Measurements from ENCODE around the gene PANK3.
"Not testable (repeated sequence)": the region's sequence is repeated elsewhere in the genome, so short reads cannot be mapped to it uniquely, and the experiment has no call there.

Gene PANK3

DNA sequence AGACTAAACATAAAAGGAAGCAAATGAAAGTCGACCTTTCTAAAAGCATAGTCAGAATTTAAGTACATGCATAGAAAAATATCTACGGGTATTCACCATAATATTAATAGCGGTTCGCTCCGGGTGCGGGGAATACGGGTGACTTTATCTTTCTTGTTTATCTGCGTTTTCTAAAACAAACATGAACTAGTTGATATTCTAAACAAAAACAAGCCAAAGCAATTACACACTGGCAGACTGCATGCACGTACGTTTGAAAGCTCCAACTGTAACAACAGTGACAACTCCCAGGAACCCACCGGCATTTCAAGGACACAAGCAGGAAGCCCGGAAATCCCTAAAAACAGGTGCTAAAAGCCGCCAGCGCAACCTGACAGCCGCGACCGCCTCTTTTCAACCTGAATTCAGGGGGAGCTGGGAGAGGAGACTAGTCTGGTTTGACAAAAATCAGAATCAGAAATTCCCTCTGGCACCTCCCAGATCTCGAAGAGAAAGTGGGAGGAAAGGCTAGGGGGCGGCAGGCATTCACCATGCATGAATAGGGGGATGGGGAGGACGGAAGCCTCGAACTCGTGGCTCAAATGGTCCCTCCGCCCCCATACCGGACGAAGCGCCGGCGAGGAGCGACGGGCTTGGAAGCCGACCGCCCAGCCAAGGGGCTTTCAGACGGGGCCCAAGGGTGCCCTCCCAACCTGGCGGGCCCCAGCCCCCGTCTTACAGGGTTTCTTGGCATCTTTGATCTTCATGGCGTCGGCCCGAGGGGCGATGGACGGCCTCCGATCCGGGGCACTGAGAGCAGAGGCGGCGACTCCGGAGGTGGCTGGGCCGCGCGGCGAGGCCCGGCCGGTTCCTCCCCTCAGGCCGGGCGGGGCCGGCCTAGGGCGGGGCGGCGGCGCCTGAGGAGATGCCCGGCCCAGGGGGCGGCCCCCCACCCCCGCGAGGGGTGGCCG is at the start of gene PANK3:
Gene PANK3, minus strand, starts transcription at position 831 of the 950 bp plus-strand sequence. Its CDS starts 85 bp downstream, at position 746.
- no peak for DNase-seq (ENCODE audit: low spot score)

DNA sequence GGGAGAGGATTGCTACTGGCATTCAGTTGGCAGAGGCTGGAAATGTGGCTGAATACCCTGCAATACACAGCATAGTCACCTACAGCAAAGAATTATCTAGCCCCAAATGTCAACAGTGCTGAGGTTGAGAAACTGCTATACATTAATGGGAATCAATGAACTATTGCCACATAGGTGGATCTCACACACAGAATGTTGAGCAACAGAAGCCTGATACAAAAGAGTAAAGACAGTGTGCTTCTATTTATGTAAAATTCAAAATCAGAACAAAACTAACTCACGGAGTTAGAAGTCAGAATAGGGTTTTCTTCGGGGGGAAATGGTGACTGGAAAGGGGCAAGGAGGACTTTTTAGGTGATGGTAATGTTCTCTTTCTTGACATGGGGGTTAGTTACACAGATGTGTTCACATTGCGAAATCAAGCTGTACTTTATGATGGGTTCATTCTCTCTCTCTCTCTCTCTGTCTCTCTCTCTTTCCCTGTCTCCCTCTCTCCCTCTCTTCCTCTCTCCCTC is 45.7 kb upstream of the PANK3 start:
- no peak for DNase-seq (ENCODE audit: low spot score)

DNA sequence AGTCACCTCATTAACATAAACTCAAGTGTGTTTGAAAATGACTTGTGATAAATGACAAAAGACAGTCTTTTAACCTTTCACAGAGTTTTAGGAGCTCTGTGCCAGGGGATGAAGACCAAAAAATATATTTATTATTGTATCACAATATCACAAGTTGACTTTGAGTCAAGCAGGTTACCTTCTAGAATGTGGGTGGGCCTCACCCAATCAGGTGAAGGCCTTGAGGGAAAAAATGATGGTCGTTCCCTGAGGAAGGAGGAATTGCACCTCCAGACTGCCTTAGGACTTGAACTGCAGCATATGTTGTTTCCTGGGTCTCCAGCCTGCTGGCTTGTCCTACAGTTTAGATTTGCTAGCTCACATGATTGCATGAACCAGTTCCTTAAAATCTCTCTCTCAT is 41.6 kb upstream of the PANK3 start:
- no peak for DNase-seq (ENCODE audit: low spot score)

DNA sequence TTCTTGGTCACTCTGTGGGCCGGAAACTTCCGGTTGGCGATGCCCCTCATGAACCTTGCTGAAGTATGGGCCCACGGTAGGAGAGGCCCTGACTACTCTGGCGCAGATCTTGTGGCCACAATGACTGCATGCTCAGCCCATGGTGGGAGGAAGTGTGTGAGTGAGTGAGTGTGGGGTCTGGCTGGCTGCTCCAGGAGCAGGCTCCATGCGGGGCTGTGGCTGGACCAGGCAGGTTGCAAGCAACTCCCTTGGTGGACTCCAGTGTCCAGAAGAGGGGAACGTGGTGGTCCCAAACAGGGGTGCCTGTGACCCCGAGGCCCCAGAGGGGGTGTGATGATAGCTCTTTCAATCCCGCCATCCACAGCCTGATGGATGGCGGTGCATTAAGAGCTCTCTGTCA is 35.5 kb upstream of the PANK3 start:
- no peak for DNase-seq (ENCODE audit: low spot score)

DNA sequence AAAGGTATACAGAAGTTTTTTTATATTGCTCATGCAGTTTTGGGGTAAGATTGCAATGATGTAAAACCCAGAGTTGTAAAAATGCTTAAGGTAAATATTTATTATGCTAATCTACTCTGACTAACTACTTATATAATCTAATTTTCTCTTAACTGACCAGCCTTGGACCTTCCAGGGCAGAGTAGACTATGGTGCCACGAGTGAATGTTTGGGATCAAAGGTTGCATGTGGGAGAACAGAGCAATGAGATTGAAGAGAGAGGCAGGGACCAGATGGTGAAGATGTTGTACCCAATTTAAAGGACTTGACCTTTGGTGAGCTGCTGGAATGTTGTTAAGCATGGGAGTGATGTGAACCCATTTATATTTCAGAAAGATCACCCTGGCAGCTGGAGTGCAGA is 34.8 kb upstream of the PANK3 start:
- no peak for DNase-seq (ENCODE audit: low spot score)

DNA sequence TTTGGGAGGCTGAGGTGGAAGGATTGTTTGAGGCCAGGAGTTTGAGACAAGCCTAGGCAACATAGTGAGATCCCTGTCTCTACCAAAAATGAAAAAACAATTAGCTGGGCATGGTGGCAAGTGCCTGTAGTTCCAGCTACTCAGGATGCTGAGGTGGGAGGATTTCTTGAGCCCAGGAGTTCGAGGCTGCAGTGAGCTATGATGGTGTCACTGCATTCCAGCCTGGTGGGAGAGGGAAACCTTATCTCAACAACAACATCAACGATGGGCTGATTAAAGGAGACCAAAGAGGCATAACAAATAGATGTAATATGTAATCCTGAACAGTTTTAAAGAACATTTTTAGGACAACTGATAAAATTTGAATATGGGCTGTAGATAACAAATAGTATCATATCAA is 34.2 kb upstream of the PANK3 start:
- no peak for DNase-seq (ENCODE audit: low spot score)

DNA sequence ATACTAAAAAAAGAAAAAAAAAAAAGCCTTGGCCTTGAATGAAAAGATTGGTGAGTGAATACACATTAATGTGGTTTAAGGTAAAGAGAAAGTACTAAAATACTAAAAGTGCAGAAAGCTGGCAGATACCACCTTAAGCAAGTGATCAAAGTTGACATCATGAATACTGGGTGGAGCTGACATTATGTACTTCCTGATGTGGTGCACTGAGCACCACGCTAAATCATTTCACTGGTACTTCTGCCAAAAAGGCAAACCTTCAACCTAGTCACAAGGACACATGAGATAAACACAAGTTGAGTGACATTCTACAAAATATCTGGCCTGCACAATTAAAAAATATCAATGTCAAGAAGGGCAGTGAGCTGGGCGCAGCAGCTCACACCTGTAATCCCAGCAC is 33.8 kb upstream of the PANK3 start:
- no peak for DNase-seq (ENCODE audit: low spot score)

DNA sequence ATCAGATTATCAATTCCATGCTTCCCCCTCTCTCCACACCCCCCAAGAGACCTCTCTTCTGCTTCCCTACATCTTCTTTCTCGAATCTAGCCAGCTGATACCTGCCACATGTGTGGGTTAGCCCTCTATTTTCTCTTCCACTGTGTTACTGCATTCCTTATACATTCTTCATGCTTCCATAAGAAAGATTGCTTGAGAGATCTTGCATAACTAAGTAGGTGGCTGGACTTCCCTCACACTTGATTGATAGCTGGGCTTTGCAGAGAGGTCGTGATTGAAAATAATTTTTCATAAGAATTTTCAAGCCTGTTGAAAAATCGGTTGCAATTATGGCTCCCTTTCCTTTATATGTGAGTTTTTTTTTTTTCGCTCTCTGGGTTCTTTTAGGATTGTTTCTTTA is 33.0 kb upstream of the PANK3 start:
- no peak for DNase-seq (ENCODE audit: low spot score)

DNA sequence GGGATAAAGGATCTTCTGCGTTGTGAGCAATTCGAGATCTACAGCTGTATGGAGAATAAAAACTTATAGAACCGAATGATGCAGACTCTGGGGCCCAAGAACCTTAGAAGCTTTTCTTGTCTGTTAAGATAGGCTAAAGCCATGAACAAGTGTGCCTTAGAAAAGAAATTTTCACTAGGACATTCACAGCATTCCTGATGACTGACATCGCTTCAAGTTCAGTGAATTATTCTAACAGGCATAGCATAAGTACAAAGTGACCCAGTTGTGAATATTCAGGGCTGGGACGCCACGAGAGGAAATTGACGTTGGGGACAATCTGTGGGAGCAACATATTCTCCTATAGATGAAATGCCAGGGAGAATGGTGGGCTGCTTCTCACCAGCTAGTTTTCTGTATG is 32.0 kb upstream of the PANK3 start:
- DNase-seq (ENCODE audit: low spot score), result no peak

DNA sequence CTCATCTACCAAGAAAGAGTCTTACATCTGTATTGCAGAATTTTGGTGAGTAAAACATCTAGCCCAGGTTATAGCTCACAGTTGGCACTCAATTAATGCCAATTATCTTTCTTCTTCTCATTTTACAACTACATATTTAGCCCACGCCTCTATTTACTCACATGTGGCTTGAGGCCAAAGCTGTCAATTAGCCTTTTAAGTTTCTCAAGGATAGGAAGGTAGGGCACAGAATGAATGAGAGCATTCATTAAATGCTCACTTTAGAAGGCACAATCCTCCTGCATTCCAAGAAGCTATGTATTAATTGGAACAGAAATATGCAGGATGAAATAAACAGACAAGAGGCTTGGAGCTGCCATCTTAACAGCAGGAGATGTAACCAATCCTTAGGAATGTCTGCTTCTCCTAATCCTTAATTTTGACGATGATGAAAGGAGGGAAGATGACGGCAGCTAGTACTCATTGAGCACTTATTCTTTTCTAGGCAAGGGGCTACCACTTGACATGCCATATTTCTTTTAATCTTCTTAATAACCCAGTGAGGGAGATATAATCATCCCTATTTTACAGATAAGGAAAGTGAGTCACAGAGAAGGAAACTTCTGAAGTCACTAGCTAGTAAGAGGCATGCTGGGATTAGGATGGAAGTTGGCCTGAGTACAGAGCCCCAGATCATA is 30.8 kb upstream of the PANK3 start:
- DNase-seq (ENCODE audit: low spot score), result no peak

DNA sequence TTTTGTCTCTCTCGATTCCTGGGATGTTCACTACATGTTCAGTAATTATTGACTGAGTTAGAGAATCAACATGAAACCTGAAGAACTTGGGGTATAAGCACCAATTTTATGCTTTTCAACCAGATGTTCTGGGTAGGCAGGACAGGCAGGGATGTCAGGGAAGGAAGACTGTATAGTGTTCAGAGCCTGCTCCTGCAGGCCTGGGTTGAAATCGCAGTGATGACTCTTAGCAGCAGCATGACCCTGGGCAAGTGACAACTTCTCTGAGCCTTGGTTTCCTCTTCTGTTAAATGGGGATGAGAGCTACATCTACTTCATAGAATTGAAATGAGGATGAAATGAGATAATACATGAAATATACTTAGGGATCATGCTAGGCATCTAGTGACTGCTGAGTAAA is 29.7 kb upstream of the PANK3 start:
- no peak for DNase-seq (ENCODE audit: low spot score)

DNA sequence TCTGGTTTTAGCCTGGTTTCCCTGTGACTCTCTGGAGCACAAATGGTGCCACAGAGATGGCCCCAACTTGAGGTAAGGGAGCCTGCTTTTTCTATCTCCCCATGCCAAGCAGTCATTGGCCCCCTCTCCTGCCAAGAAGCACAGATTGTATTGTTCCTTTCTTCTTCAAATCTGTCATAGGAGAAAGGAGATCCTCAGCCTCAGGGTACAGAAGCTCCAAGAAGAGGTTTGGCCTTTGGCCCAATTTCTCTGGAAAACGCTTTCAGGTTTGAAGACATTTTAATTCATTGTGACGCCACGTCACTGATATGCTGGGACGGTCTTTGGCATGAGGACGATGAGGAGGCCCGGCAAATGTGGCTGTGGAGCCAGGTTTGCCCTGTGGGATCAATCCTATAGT is 29.2 kb upstream of the PANK3 start:
- no peak for DNase-seq (ENCODE audit: low spot score)

DNA sequence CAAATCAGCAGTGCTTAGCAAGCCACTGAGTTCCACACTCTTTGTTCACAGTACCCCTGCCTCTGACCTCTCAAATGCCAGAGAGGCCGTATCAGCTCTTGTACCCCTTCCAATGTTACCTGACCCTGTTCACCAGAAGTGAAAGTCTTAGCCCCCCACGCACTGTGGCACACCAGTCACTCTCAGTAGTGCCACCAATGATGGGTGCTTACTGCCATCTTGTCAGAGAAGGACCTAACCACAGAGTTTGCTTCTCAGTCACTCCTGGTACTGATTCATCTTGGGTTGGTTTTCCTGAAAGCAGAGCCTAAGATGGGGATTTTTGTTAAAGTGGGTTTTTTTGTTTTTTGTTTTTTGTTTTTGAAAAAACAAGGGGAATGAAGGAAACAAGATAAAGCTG is 28.8 kb upstream of the PANK3 start:
- DNase-seq (ENCODE audit: low spot score), result no peak

DNA sequence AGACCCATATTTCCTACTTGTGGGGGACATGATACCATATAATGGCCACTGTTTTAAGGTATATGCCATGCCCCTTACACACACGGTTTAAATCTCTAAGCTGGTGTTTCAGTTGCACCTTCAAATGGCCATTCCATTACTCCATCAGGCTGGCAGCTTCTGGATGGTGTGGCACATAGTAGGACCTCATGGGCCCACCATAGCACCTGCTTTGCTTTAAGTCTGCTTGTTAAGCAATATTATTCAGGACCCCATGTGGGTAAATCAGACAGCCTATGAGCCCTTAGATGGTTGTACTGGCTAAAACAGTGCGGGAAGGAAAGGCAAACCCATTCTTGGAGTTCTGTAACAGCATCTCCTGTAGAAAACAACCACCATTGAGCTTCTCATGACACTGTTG is 27.4 kb upstream of the PANK3 start:
- DNase-seq (ENCODE audit: low spot score), result no peak

DNA sequence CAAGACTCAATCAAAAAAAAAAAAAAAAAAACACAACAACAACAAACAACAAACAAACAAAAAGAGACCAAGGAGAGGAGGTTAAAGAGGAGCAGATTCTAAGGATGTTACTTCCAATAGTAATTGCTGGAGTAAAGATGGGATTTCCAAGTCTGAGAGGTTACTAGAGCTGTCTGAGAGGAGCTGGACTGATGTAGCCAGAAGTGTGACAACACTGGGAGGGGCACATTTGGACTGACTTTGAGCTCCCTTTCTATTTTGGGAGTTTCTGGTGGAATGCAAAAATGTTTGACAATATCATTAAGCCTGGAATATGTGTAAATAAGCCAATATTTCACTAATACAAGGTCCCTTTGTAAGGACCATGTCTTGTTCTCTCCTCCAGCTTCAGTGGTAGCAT is 25.3 kb upstream of the PANK3 start:
- no peak for DNase-seq (ENCODE audit: low spot score)

DNA sequence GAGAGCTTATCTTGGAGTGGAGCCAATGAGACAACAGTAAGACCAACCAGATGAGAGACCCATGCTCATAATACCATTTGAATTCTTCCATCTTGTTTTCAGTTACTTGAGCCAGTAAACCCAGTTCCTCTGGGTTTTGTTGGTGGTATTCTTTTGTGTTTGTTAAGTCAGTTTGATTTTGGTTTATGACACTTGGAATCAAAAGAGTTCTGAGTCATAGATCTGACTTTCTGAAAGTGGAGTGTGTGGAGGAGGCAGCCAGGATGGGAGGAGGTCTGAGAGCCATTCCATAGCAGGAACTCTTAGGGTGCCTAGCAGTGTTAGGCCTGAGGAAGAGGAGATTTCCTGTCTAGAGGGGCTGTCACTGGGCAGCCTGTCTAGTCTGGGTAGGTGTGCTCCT is 24.6 kb upstream of the PANK3 start:
- DNase-seq (ENCODE audit: low spot score), result no peak

DNA sequence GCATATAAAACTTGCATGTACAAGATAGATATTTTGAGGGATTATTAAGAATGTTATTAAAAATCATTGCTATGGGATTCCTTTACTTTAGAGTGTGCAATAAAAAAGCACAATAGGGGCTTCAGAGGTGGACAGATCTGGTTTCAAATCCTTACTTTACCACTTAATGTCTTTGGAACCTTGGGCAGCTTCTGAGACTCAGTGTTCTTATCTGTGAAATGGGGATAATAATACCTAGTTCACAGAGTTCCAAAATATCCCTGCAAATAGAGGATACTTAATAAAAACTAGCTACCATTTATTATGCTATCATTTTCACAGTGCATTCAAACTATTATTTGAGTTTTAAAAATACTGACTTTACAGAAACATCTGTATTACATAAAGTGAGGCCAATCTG is 23.3 kb upstream of the PANK3 start:
- DNase-seq (ENCODE audit: low spot score), result no peak

DNA sequence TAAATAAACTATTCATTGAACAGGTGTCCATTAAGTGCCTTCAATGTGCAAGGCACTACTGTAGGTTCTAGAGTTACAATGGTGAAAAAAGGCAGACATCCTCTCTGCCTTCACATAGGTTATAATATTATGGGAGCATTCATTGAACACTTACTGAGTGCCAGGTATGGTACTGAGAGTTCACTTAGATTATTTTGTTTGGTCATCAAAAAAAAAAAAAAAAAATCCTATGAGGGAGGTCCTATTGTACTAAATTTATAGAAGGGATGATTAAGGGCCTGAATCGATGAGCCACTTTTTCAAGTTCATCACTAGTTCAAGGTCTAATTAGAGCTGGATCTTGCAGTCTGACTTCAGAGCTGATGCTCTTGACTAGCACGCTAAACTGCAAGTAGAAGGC is 22.8 kb upstream of the PANK3 start:
- no peak for DNase-seq (ENCODE audit: low spot score)

DNA sequence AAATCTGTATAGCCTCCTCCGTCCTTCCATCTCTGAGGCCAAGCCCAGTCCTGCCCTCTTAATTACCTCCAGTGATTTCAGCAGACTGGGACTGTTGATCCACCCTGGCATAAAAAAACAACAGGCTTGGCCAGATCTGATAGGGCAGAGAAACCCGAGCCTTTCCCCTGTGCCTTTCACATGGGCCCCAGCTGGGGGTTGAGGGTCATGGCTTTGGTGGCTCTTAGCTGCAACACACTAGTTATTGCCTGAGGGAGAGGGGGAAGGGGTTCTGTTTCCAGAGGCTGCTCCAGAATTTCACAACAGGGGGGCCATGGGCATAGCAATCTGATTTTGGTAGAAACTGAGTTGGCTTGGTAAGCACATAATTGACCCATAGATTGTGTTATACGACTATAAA is 21.2 kb upstream of the PANK3 start:
- DNase-seq (ENCODE audit: low spot score), result no peak

DNA sequence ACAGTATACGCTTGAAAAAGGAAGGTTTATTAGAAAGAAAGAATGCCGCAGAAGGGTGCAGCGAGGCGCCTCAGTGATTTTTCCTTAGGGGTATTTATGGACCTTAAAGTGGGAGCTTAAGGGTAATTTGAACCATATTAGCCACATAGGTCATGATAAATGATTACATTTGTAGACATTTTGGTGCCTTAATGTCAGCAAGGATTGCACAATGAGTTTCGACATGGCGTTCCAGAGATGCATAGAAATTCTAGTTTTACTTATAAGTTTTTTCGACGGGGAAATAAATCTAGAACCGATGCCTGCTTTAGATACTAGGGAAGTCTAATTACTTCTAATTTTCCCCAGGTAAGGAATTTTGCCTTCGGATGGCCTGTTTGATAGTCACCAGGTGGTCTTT is 20.7 kb upstream of the PANK3 start:
- DNase-seq (ENCODE audit: low spot score), result no peak

DNA sequence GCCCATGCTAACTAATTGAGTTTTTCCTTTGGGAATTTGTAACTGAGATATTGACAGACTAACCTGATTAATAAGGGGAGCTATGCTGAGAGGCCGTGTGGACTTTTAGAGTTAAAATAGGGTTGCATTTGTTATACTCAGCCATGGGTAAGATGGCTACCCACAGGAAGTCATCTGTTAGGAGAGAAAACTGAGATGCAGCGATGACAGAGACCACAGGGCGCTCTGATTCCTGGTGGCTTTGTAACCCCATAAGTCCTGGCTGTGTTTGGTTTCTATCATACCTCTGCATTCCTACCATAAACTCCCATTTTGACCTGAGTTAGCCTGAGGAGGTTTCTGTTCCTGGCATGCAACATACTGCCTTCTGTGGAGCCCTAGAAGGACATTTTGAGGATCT is 19.5 kb upstream of the PANK3 start:
- DNase-seq (ENCODE audit: low spot score), result no peak

DNA sequence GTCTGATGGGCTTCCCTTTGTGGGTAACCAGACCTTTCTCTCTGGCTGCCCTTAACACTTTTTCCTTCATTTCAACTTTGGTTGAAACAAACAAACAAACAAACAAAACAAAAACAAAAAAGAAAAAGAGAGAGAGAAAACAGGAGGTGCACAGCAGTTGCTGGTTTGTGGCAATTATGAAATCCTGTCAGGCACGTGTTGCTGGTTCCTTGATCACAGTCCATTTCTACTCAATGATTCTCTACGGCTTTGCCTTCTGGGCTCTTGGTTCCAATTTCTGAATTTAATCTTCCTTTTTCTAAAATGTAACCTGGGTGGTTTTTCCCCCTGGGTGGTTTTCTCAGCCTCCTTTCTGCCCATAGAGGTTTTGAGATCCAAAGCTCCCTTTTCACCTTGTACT is 17.8 kb upstream of the PANK3 start:
- DNase-seq (ENCODE audit: low spot score), result no peak

DNA sequence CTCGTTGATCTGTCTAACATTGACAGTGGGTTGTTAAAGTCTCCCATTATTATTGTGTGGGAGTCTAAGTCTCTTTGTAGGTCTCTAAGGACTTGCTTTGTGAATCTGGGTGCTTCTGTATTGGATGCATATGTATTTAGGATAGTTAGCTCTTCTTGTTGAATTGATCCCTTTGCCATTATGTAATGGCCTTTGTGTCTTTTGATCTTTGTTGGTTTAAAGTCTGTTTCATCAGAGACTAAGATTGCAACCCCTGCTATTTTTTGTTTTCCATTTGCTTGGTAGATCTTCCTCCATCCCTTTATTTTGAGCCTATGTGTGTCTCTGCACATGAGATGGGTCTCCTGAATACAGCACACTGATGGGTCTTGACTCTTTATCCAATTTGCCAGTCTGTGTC is 17.0 kb upstream of the PANK3 start:
- DNase-seq (ENCODE audit: low spot score), result not testable (repeated sequence)

Data from globus pallidus (tissue), 1 donor.